Endothelial cell of umbilical vein (primary cell): ENCODE data around the gene TAF6. TPM values are rescaled to one million over a fixed set of nuclear protein-coding genes. Genes with fewer than 3 reads are reported as not detected.

Experiments
- BruUV-seq: library from RNA; stranded (reverse); fragments of 400-500 nt; replicated peaks from 2 replicates; lab custom pipeline; 2021; lab: Mats Ljungman, UMichigan
- CTCF ChIA-PET: fragments of 300-600, 350-600 bp; sonication (Branson Sonifier 250); formaldehyde crosslinking; loops from one replicate; lab custom pipeline; 2021; ENCODE audit warnings: antibody characterized with exemption, inconsistent platforms; lab: Charles Lee
- POLR2A ChIA-PET: fragments of 300-600, 350-600 bp; sonication (Branson Sonifier 250); formaldehyde crosslinking; loops from one replicate; lab custom pipeline; 2021; ENCODE audit warnings: antibody characterized with exemption, inconsistent platforms; lab: Charles Lee
- DNase-seq: peaks from one replicate; pipeline ENCODE4 v3.0.0-alpha.2; 2011; ENCODE audit warnings: low read depth, low spot score
- FAIRE-seq: peaks from 2 replicates; lab custom pipeline; 2011; peaks lifted over from hg19 to GRCh38; lab: Jason Lieb, UNC
- H2AFZ ChIP-seq: 2 replicates; pipeline ENCODE4 v1.6.0; 2012; ENCODE audit warnings: low read depth, low read length, control low read depth, inconsistent platforms
- H3K27ac ChIP-seq: 2 replicates; pipeline ENCODE4 v1.5.1; 2011; ENCODE audit warnings: low read depth, mild to moderate bottlenecking, control low read depth, low read length, moderate library complexity; ENCODE audit not compliant: insufficient read depth
- H3K27me3 ChIP-seq, 2 experiments: 2 replicates each; pipeline versions ENCODE4 v1.6.0 to v1.6.1; 2011; ENCODE audit warnings: low read length in 2 of 2, mixed read lengths in 1 of 2; ENCODE audit not compliant: control insufficient read depth in 2 of 2, insufficient read depth in 2 of 2
- H3K36me3 ChIP-seq, 2 experiments: 2 replicates in 1 of 2; 3 replicates in 1 of 2; pipeline ENCODE4 v1.5.1; 2011; ENCODE audit warnings: low read length in 2 of 2, mild to moderate bottlenecking in 1 of 2, moderate library complexity in 1 of 2; ENCODE audit not compliant: control insufficient read depth in 2 of 2, insufficient read depth in 2 of 2; ENCODE audit errors: extremely low read depth in 1 of 2
- H3K4me1 ChIP-seq: 3 replicates; pipeline ENCODE4 v1.5.1; 2011; ENCODE audit warnings: mild to moderate bottlenecking, low read length; ENCODE audit not compliant: control insufficient read depth, insufficient read depth; ENCODE audit errors: extremely low read depth
- H3K4me2 ChIP-seq: 2 replicates; pipeline ENCODE4 v1.6.1; 2011; ENCODE audit warnings: low read length, control low read depth, mixed read lengths; ENCODE audit not compliant: insufficient read depth
- H3K4me3 ChIP-seq, 3 experiments: fragments of 200-600 bp in 1 of 3; sonication (generic), shearing (Covaris generic) in 1 of 3; replicated peaks in 1 of 3; 2 replicates each; pipeline ENCODE4 v1.5.1; 2011 to 2016; ENCODE audit warnings: control low read depth in 3 of 3, low read length in 3 of 3, mild to moderate bottlenecking in 2 of 3, inconsistent platforms in 1 of 3, low read depth in 1 of 3, moderate library complexity in 1 of 3; ENCODE audit not compliant: insufficient read depth in 1 of 3
- H3K79me2 ChIP-seq: 2 replicates; pipeline ENCODE4 v1.6.0; 2012; ENCODE audit warnings: low read length, inconsistent platforms; ENCODE audit not compliant: control insufficient read depth, insufficient read depth
- H3K9ac ChIP-seq: replicated peaks from 2 replicates; pipeline ENCODE3; 2011; ENCODE audit warnings: low read length, control low read depth; ENCODE audit not compliant: insufficient read depth; ENCODE audit errors: extremely low read depth
- H3K9me1 ChIP-seq: replicated peaks from 3 replicates; pipeline ENCODE4 v1.6.0; 2011; ENCODE audit warnings: mild to moderate bottlenecking, low read length; ENCODE audit not compliant: control insufficient read depth, insufficient read depth; ENCODE audit errors: extremely low read depth
- H3K9me3 ChIP-seq: replicated peaks from 2 replicates; pipeline ENCODE4 v1.5.1; 2012; ENCODE audit warnings: low read length, inconsistent platforms; ENCODE audit not compliant: control insufficient read depth, insufficient read depth
- H4K20me1 ChIP-seq: replicated peaks from 2 replicates; pipeline ENCODE3; 2011; ENCODE audit warnings: mild to moderate bottlenecking, low read length; ENCODE audit not compliant: control insufficient read depth, insufficient read depth; ENCODE audit errors: extremely low read depth
- CTCF ChIP-seq, 2 donors: IDR thresholded peaks; 1 replicate in 1 of 2; 2 replicates in 1 of 2; pipeline ENCODE4 v1.5.1; 2011; ENCODE audit warnings: low read length in 2 of 2, mild to moderate bottlenecking in 2 of 2, moderate library complexity in 2 of 2, control low read depth in 1 of 2, inconsistent platforms in 1 of 2, low read depth in 1 of 2; ENCODE audit not compliant: insufficient read depth in 1 of 2; ENCODE audit errors: extremely low read depth in 1 of 2
- EZH2 ChIP-seq: IDR thresholded peaks from 2 replicates; pipeline ENCODE4 v1.6.1; 2012; ENCODE audit warnings: borderline replicate concordance, low read depth, mild to moderate bottlenecking, moderate library complexity, low read length, inconsistent platforms; ENCODE audit not compliant: severe bottlenecking
- FOS ChIP-seq: IDR thresholded peaks from 2 replicates; pipeline ENCODE4 v1.6.1; 2011; ENCODE audit warnings: mild to moderate bottlenecking, low read length, moderate library complexity, borderline replicate concordance; ENCODE audit not compliant: insufficient read depth
- GATA2 ChIP-seq: IDR thresholded peaks from 2 replicates; pipeline ENCODE4 v1.7.0; 2011; ENCODE audit warnings: low read depth, mild to moderate bottlenecking, moderate library complexity, mixed read lengths, low read length; ENCODE audit not compliant: insufficient read length, insufficient read depth
- JUN ChIP-seq: IDR thresholded peaks from 2 replicates; pipeline ENCODE4 v1.6.1; 2011; ENCODE audit warnings: borderline replicate concordance, low read depth; ENCODE audit not compliant: insufficient read length, insufficient read depth
- MAX ChIP-seq: IDR thresholded peaks from 2 replicates; pipeline ENCODE4 v1.6.1; 2011; ENCODE audit not compliant: insufficient read depth, insufficient read length
- MYC ChIP-seq: IDR thresholded peaks from one replicate; pipeline ENCODE4 v1.6.1; 2011; ENCODE audit warnings: mild to moderate bottlenecking, low read depth, low read length
- POLR2A ChIP-seq: IDR thresholded peaks from 2 replicates; pipeline ENCODE4 v1.6.1; 2012; ENCODE audit warnings: low read depth, mild to moderate bottlenecking, control low read depth, low read length
- POLR2AphosphoS5 ChIP-seq: IDR thresholded peaks from 2 replicates; pipeline ENCODE4 v1.6.1; 2012; ENCODE audit warnings: low read depth, mild to moderate bottlenecking, control low read depth, low read length, moderate library complexity; ENCODE audit not compliant: insufficient read depth
- dilution Hi-C: fragments of 300-500 bp; cut with MboI; formaldehyde crosslinking; loops from one replicate; pipeline ENCODE4 v1.15.0; 2019; ENCODE audit warnings: low sequenced_read_pairs; ENCODE audit not compliant: extremely low pct_ligation_motif_present
- intact Hi-C: fragments of 100-400 bp; cut with micrococcal nuclease; formaldehyde crosslinking; loops from one replicate; pipeline ENCODE4 v1.10.0; 2022
- polyA plus RNA-seq, 4 experiments: library from polyadenylated mRNA; depleted of rRNA in 3 of 4; stranded (reverse) in 3 of 4; unstranded in 1 of 4; fragments of >200 nt; gene quantifications; 2 replicates each; pipeline versions ENCODE4 v1.2.1 to v1.2.3, GENCODE V29; 2011 to 2012; ENCODE audit warnings: missing spikeins in 1 of 4
- total RNA-seq: library from RNA; stranded (reverse); gene quantifications from 2 replicates; pipeline ENCODE4 v1.2.3, GENCODE V29; 2021

TAF6 gene
- total and polyA plus RNA-seq, 2 donors (not counting 3 experiments of a cell fraction or from before 2014, with no cell fraction given): 32.7 to 64.6 TPM

- BruUV-seq: no TSS peak
- H3K79me2 ChIP-seq: peaks cover 2% of the 10 kb centered on the region
Measured at GRCh38 chr7:100124301-100125230, 5.4 kb upstream of the TAF6 start.

More at GRCh38 chr7:100124301-100125230, 5.4 kb upstream of the TAF6 start:
- Histone ChIP-seq H3K4me1 (peaks cover 18% of the 10 kb centered on the region), H3K9me3 (no peaks in the 10 kb centered on the region), H2AFZ (no peak overlapping the region), H3K9ac (no peak overlapping the region), H3K9me1 (no peaks in the 10 kb centered on the region), H3K4me2 (no peak overlapping the region), H3K4me3 (no peak overlapping the region), H3K36me3 (peaks cover 0 to 2% of the 10 kb centered on the region in 2 experiments), H3K27me3 (no peaks in the 10 kb centered on the region), H4K20me1 (no peaks in the 10 kb centered on the region), H3K27ac (no peak overlapping the region)
- dilution Hi-C loops (no loop called here), intact Hi-C loops (loop anchor here (5.0 kb wide), 1 partner anchor 132 kb away; no protein-coding TSS in a partner anchor)
- POLR2A ChIA-PET: no interaction called here
- TF ChIP-seq MAX: no peak
- TF ChIP-seq POLR2A: no peak
- no peak for TF ChIP-seq GATA2
- no peak for TF ChIP-seq POLR2AphosphoS5
- no peak for TF ChIP-seq MYC
- TF ChIP-seq FOS: no peak
- TF ChIP-seq EZH2: no peak
- no peak for TF ChIP-seq JUN
- no peak for TF ChIP-seq CTCF (IDR thresholded peaks at IDR 0.05; ENCODE audit: extremely low read depth in 1 of 2, insufficient read depth in 1 of 2, low read depth in 1 of 2, low read length in 2 of 2)
- CTCF ChIA-PET: interaction anchor here (1.1 kb wide), 1 partner anchor 131 kb away, joined by 3 read pairs; no protein-coding TSS in a partner anchor
- FAIRE-seq: no peak
- no peak for DNase-seq
